B cell (primary cell): ENCODE results near the gene SLC2A4. TPM values are rescaled to one million over a fixed set of nuclear protein-coding genes. Genes with fewer than 3 reads are reported as not detected.
A peak's percentile ranks its signal among the peaks of the same experiment; 100 is the strongest.

Experiments used
- ATAC-seq: fragments of 200-7000 bp; cut with Tn5 transposase; one replicate; pipeline ENCODE4 v1.10.0; 2021; ENCODE audit warnings: low read depth, mild to moderate bottlenecking, moderate number of reproducible peaks, moderate library complexity
- CTCF ChIA-PET: fragments of 350-600 bp; sonication (Branson Sonifier 250); formaldehyde crosslinking; loops from one replicate; lab custom pipeline; 2021; ENCODE audit warnings: antibody characterized with exemption, inconsistent platforms; lab: Charles Lee
- POLR2A ChIA-PET: fragments of 350-600 bp; sonication (Branson Sonifier 250); formaldehyde crosslinking; loops from one replicate; lab custom pipeline; 2021; ENCODE audit warnings: antibody characterized with exemption; lab: Charles Lee
- DNase-seq: peaks from one replicate; pipeline ENCODE4 v3.0.0; 2013
- H2AFZ ChIP-seq: 2 replicates; pipeline ENCODE4 v1.6.1; 2012; ENCODE audit warnings: mild to moderate bottlenecking, low read depth, low read length; ENCODE audit not compliant: insufficient read depth, poor library complexity, severe bottlenecking
- H3K27ac ChIP-seq, 2 donors: 1 replicate in 1 of 2; 2 replicates in 1 of 2; pipeline ENCODE4 v1.5.1; 2012 to 2013; ENCODE audit warnings: low read length in 2 of 2, mild to moderate bottlenecking in 2 of 2, moderate library complexity in 1 of 2
- H3K27me3 ChIP-seq, 4 experiments: fragments of 200-600 bp in 1 of 4; sonication (generic) in 1 of 4; replicated peaks in 1 of 4; 1 replicate in 2 of 4; 2 replicates in 2 of 4; pipeline versions ENCODE4 v1.6.1 to v1.7.0; 2013 to 2016; ENCODE audit warnings: low read length in 3 of 4, mild to moderate bottlenecking in 2 of 4, mixed read lengths in 1 of 4, moderate library complexity in 1 of 4; ENCODE audit not compliant: insufficient read depth in 4 of 4, control insufficient read depth in 3 of 4; ENCODE audit errors: control extremely low read depth in 1 of 4
- H3K36me3 ChIP-seq, 2 experiments: replicated peaks in 1 of 2; 1 replicate in 1 of 2; 2 replicates in 1 of 2; pipeline versions ENCODE4 v1.6.1 to v1.7.1; 2013; ENCODE audit warnings: low read length in 1 of 2; ENCODE audit not compliant: insufficient read depth in 2 of 2, control insufficient read depth in 1 of 2; ENCODE audit errors: control extremely low read depth in 1 of 2, extremely low read depth in 1 of 2
- H3K4me1 ChIP-seq, 2 donors: fragments of 200-600 bp in 1 of 2; sonication (generic) in 1 of 2; 1 replicate in 1 of 2; 2 replicates in 1 of 2; pipeline versions ENCODE4 v1.5.1 to v1.6.1; 2013 to 2017; ENCODE audit warnings: low read length in 2 of 2; ENCODE audit not compliant: control insufficient read depth in 2 of 2, insufficient read depth in 2 of 2
- H3K4me2 ChIP-seq: replicated peaks from 2 replicates; pipeline ENCODE3; 2012; ENCODE audit warnings: mild to moderate bottlenecking, low read depth, low read length; ENCODE audit not compliant: poor library complexity, severe bottlenecking
- H3K4me3 ChIP-seq, 5 experiments: fragments of 200-600 bp in 1 of 5; sonication (generic) in 1 of 5; 1 replicate in 3 of 5; 2 replicates in 2 of 5; pipeline versions ENCODE4 v1.5.1 to v1.7.0; 2011 to 2016; ENCODE audit warnings: low read length in 4 of 5, mild to moderate bottlenecking in 4 of 5, low read depth in 2 of 5, control low read depth in 1 of 5, moderate library complexity in 1 of 5; ENCODE audit not compliant: insufficient read depth in 1 of 5; ENCODE audit errors: control extremely low read depth in 1 of 5, extremely low read depth in 1 of 5
- H3K79me2 ChIP-seq: fragments of 200-600 bp; sonication (generic); one replicate; pipeline ENCODE4 v1.6.0; 2016; ENCODE audit warnings: low read length; ENCODE audit not compliant: control insufficient read depth, insufficient read depth
- H3K9ac ChIP-seq: fragments of 200-600 bp; sonication (generic); 2 replicates; pipeline ENCODE4 v1.6.1; 2017; ENCODE audit warnings: mild to moderate bottlenecking, low read length, moderate library complexity
- H3K9me3 ChIP-seq, 3 donors: one replicate each; pipeline versions ENCODE4 v1.6.1 to v1.7.1; 2013; ENCODE audit warnings: low read length in 2 of 3; ENCODE audit not compliant: control insufficient read depth in 2 of 3, insufficient read depth in 1 of 3; ENCODE audit errors: control extremely low read depth in 1 of 3
- H4K20me1 ChIP-seq: 2 replicates; pipeline ENCODE4 v1.6.0; 2012; ENCODE audit warnings: mild to moderate bottlenecking, low read length; ENCODE audit not compliant: insufficient read depth, control insufficient read depth, poor library complexity, severe bottlenecking
- H3K27ac Mint-ChIP-seq: one replicate; pipeline ENCODE4 v1.8.0; 2021; ENCODE audit warnings: mixed read lengths
- H3K27me3 Mint-ChIP-seq: one replicate; pipeline ENCODE4 v1.8.0; 2021; ENCODE audit warnings: mixed read lengths
- H3K4me1 Mint-ChIP-seq: one replicate; pipeline ENCODE4 v1.8.0; 2021; ENCODE audit warnings: mixed read lengths
- H3K4me3 Mint-ChIP-seq: one replicate; pipeline ENCODE4 v1.8.0; 2021; ENCODE audit warnings: mixed read lengths
- H3K9me3 Mint-ChIP-seq: one replicate; pipeline ENCODE4 v1.8.0; 2022; ENCODE audit warnings: mixed read lengths; ENCODE audit not compliant: insufficient read depth
- CTCF ChIP-seq: fragments of 200-600 bp; IDR thresholded peaks from one replicate; pipeline ENCODE4 v1.8.0; 2022; ENCODE audit warnings: antibody characterized with exemption, mild to moderate bottlenecking
- EZH2 ChIP-seq: IDR thresholded peaks from 2 replicates; pipeline ENCODE4 v1.6.1; 2012; ENCODE audit warnings: borderline replicate concordance, low read depth, mild to moderate bottlenecking, moderate library complexity, low read length; ENCODE audit not compliant: insufficient read depth, poor library complexity, severe bottlenecking
- WGBS: methylation state at CpG from one replicate; pipeline ENCODE4 v1.1.5; 2013; ENCODE audit warnings: missing lambda C conversion rate; ENCODE audit not compliant: insufficient coverage; 5-methylcytosine and 5-hydroxymethylcytosine counted together
- intact Hi-C: fragments of 100-400 bp; cut with micrococcal nuclease; formaldehyde crosslinking; loops from one replicate; pipeline ENCODE4 v1.10.0; 2022
- polyA plus RNA-seq: library from polyadenylated mRNA; depleted of rRNA; stranded (reverse); fragments of >200 nt; gene quantifications from 2 replicates; pipeline ENCODE4 v1.2.3, GENCODE V29; 2012
- total RNA-seq, 2 donors: library from RNA; stranded (reverse); fragments of 120-200 nt in 1 of 2; gene quantifications; 1 replicate in 1 of 2; 2 replicates in 1 of 2; pipeline versions ENCODE4 v1.2.3 to v1.2.4, GENCODE V29; 2013 to 2022

SLC2A4 gene
- total and polyA plus RNA-seq, 2 donors (not counting 1 experiment from before 2014, with no cell fraction given), result not detected

- ChIA-PET CTCF (no interaction called here), POLR2A (no interaction called here)
- H3K4me1 Mint-ChIP-seq, result peaks cover 43% of the 10 kb centered on the region
- peaks cover 11% of the 10 kb centered on the region for H4K20me1 ChIP-seq
- H3K27ac ChIP-seq, result peak overlapping the region; percentile 98 to 100
- peak overlapping the region; percentile 99 for H3K4me2 ChIP-seq
- ATAC-seq (no peak), DNase-seq (no peak)
- H3K27me3 ChIP-seq, result no peaks in the 10 kb centered on the region
- no peaks in the 10 kb centered on the region for H3K27me3 Mint-ChIP-seq
- H3K79me2 ChIP-seq, result peaks cover 46% of the 10 kb centered on the region
- H3K4me1 ChIP-seq, result peaks cover 30 to 33% of the 10 kb centered on the region in 2 donors
- H3K4me3 Mint-ChIP-seq, result peak overlapping the region; percentile 98
- no peak for TF ChIP-seq CTCF
- TF ChIP-seq EZH2, result no peak
- H3K27ac Mint-ChIP-seq, result peak overlapping the region; percentile 100
- intact Hi-C loops, result loop anchor here (5.0 kb wide), 2 partner anchors 434 to 604 kb away; partner anchors contain the start of genes CYB5D1, NAA38, TMEM88 and TP53
- H3K9ac ChIP-seq, result peak overlapping the region; percentile 94
- H3K9me3 ChIP-seq, result no peaks in the 10 kb centered on the region
- 87% methylated on average over 3 of the region's 5 CpGs for whole genome bisulfite sequencing
- no peaks in the 10 kb centered on the region for H3K9me3 Mint-ChIP-seq
- H3K36me3 ChIP-seq, result peaks cover 6 to 35% of the 10 kb centered on the region in 2 experiments
- peak overlapping the region; percentile 86 for H2AFZ ChIP-seq
- peak overlapping the region; percentile 69 to 90 (median 78) for H3K4me3 ChIP-seq
Observed at GRCh38 chr17:7253082-7253481, 28.4 kb upstream of the SLC2A4 start.

GRCh38 chr17:7254511-7254910, 27.0 kb upstream of the SLC2A4 start:
- H3K9ac ChIP-seq, result no peak overlapping the region
- Mint-ChIP-seq H3K9me3 (no peaks in the 10 kb centered on the region), H3K4me3 (no peak overlapping the region), H3K27ac (no peak overlapping the region), H3K27me3 (no peaks in the 10 kb centered on the region), H3K4me1 (peaks cover 33% of the 10 kb centered on the region)
- no peak overlapping the region for H3K27ac ChIP-seq
- no peak overlapping the region for H3K4me2 ChIP-seq
- peaks cover 9 to 45% of the 10 kb centered on the region in 2 experiments for H3K36me3 ChIP-seq
- H2AFZ ChIP-seq, result no peak overlapping the region
- no peak overlapping the region for H3K4me3 ChIP-seq
- ATAC-seq (no peak), DNase-seq (no peak)
- intact Hi-C loops, result loop anchor here (5.0 kb wide), 2 partner anchors 433 to 603 kb away; partner anchors contain the start of genes CYB5D1, NAA38, TMEM88 and TP53
- no peak for TF ChIP-seq EZH2
- TF ChIP-seq CTCF, result no peak
- H3K79me2 ChIP-seq, result peaks cover 31% of the 10 kb centered on the region
- no peaks in the 10 kb centered on the region for H3K9me3 ChIP-seq
- 93% methylated on average over 4 of the region's 4 CpGs for WGBS
- ChIA-PET POLR2A (interaction anchor here (0.6 to 0.7 kb wide), 4 partner anchors 15 to 227 kb away, joined by 3 to 7 read pairs (median 4); partner anchors contain the start of gene PHF23), CTCF (interaction anchor here (0.7 kb wide), 1 partner anchor 190 kb away, joined by 3 read pairs; no protein-coding TSS in a partner anchor)
- peaks cover 21 to 25% of the 10 kb centered on the region in 2 donors for H3K4me1 ChIP-seq
- H3K27me3 ChIP-seq, result no peaks in the 10 kb centered on the region
- H4K20me1 ChIP-seq, result peaks cover 2% of the 10 kb centered on the region
